HEK293 (cell line): Measurements from ENCODE around the gene OPRM1.

Experiments used
- CTCF ChIA-PET: fragments of 350-600 bp; formaldehyde crosslinking; extraction: SDS; loops from one replicate; lab custom pipeline; 2021; ENCODE audit warnings: antibody characterized with exemption; lab: Yijun Ruan, JAX
- POLR2A ChIA-PET: fragments of 300-600 bp; formaldehyde crosslinking; extraction: SDS; loops from one replicate; lab custom pipeline; 2020; ENCODE audit warnings: antibody characterized with exemption, inconsistent platforms; lab: Yijun Ruan, JAX
- H3K27ac ChIP-seq: fragments of 200-500 bp; sonication (Bioruptor generic); 2 replicates; pipeline ENCODE4 v1.5.1; 2014; ENCODE audit warnings: low read depth, low read length, control low read depth, inconsistent platforms; ENCODE audit errors: extremely low read depth
- H3K36me3 ChIP-seq, 2 experiments: fragments of 200-500 bp in 1 of 2; sonication (Bioruptor generic) in 1 of 2; 1 replicate in 1 of 2; 2 replicates in 1 of 2; pipeline ENCODE4 v1.5.1; 2014 to 2017; ENCODE audit warnings: inconsistent platforms in 2 of 2, low read length in 2 of 2; ENCODE audit not compliant: control insufficient read depth in 2 of 2, insufficient read depth in 1 of 2
- H3K4me1 ChIP-seq: fragments of 200-500 bp; sonication (Bioruptor generic); 2 replicates; pipeline ENCODE4 v1.5.1; 2014; ENCODE audit warnings: mild to moderate bottlenecking, low read length, inconsistent platforms; ENCODE audit not compliant: control insufficient read depth, insufficient read depth
- H3K4me3 ChIP-seq: 2 replicates; pipeline ENCODE4 v1.5.1; 2011; ENCODE audit warnings: low read depth, mild to moderate bottlenecking, control low read depth, low read length, moderate library complexity
- H3K9me3 ChIP-seq: fragments of 200-500 bp; sonication (Bioruptor generic); 2 replicates; pipeline ENCODE4 v1.5.1; 2014; ENCODE audit warnings: low read depth, low read length, inconsistent platforms; ENCODE audit not compliant: control insufficient read depth, insufficient read depth
- IKZF3 ChIP-seq: fragments of 450-650 bp; IDR thresholded peaks from 2 replicates; pipeline ENCODE4 v1.5.0; 2018; ENCODE audit warnings: missing biosample characterization, mild to moderate bottlenecking, missing genetic modification characterization, moderate library complexity
- KLF16 ChIP-seq: fragments of 450-650 bp; formaldehyde crosslinking; IDR thresholded peaks from 2 replicates; pipeline ENCODE4 v1.5.1; 2017; ENCODE audit warnings: missing biosample characterization, missing genetic modification characterization
- KLF9 ChIP-seq: fragments of 450-650 bp; formaldehyde crosslinking; IDR thresholded peaks from 2 replicates; pipeline ENCODE4 v1.5.1; 2016; ENCODE audit warnings: missing biosample characterization, missing genetic modification characterization, low read depth
- YY2 ChIP-seq: fragments of 450-650 bp; formaldehyde crosslinking; IDR thresholded peaks from 2 replicates; pipeline ENCODE4 v1.5.1; 2016; ENCODE audit warnings: missing biosample characterization, missing genetic modification characterization
- ZBTB10 ChIP-seq: fragments of 450-650 bp; formaldehyde crosslinking; IDR thresholded peaks from 2 replicates; pipeline ENCODE4 v1.5.1; 2016; ENCODE audit warnings: missing biosample characterization, missing genetic modification characterization
- ZFP3 ChIP-seq: fragments of 450-650 bp; formaldehyde crosslinking; IDR thresholded peaks from 2 replicates; pipeline ENCODE4 v1.5.1; 2016; ENCODE audit warnings: low read depth, missing biosample characterization, missing genetic modification characterization
- ZNF121 ChIP-seq: fragments of 450-650 bp; formaldehyde crosslinking; IDR thresholded peaks from 2 replicates; pipeline ENCODE4 v1.5.1; 2016; ENCODE audit warnings: missing biosample characterization, missing genetic modification characterization
- ZNF239 ChIP-seq: fragments of 450-650 bp; formaldehyde crosslinking; IDR thresholded peaks from 2 replicates; pipeline ENCODE4 v1.5.1; 2016; ENCODE audit warnings: missing biosample characterization, missing genetic modification characterization
- ZNF423 ChIP-seq: fragments of 450-650 bp; formaldehyde crosslinking; IDR thresholded peaks from 2 replicates; pipeline ENCODE4 v1.5.1; 2016; ENCODE audit warnings: missing biosample characterization, missing genetic modification characterization
- ZNF426 ChIP-seq: fragments of 450-650 bp; formaldehyde crosslinking; IDR thresholded peaks from 2 replicates; pipeline ENCODE4 v1.5.1; 2017; ENCODE audit warnings: missing biosample characterization, missing genetic modification characterization, mild to moderate bottlenecking, inconsistent platforms, moderate library complexity
- ZNF561 ChIP-seq: fragments of 450-650 bp; IDR thresholded peaks from 2 replicates; pipeline ENCODE4 v1.5.1; 2018; ENCODE audit warnings: missing biosample characterization, missing genetic modification characterization, borderline replicate concordance
- ZNF664 ChIP-seq: fragments of 450-650 bp; formaldehyde crosslinking; IDR thresholded peaks from 2 replicates; pipeline ENCODE4 v1.5.1; 2016; ENCODE audit warnings: missing biosample characterization, missing genetic modification characterization
- TF ChIP-seq, protein P1 (sequence below): fragments of 450-650 bp; formaldehyde crosslinking; IDR thresholded peaks from 2 replicates; pipeline ENCODE4 v1.5.1; 2016; ENCODE audit warnings: missing biosample characterization, missing genetic modification characterization
- TF ChIP-seq, protein P2 (sequence below): fragments of 450-650 bp; formaldehyde crosslinking; IDR thresholded peaks from 2 replicates; pipeline ENCODE4 v1.5.1; 2016; ENCODE audit warnings: missing biosample characterization, missing genetic modification characterization, borderline replicate concordance

The OPRM1 gene

DNA sequence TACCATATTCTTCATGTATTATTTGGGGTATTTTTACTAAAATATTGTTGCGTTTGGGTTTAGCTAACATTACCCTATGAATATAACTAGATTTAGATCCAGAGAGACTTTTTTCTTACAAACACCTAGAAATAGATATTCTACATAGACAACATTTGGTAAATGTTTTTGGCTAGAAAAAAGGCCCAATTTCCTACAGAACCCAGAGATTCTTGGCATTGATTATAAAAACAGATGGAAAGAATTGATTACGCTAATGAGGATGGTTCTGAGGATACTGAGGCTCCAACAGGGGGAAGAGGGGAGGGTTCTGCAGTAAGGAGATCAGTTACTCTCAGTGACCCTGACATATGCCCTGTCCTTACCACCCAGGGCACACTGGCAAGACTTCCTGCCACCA is 194.3 kb downstream of the OPRM1 start:
- H3K4me3 ChIP-seq, result no peak overlapping the region
- H3K4me1 ChIP-seq, result no peaks in the 10 kb centered on the region
- ChIA-PET CTCF (interaction anchor here (0.6 to 0.9 kb wide), 2 partner anchors 44 to 230 kb away, joined by 3 to 4 read pairs; no protein-coding TSS in a partner anchor), POLR2A (no interaction called here)
- TF ChIP-seq ZNF423 (tag by site-specific recombination) (no peak), ZNF561 (no peak), KLF9 (tag by site-specific recombination) (no peak), ZNF121 (tag by site-specific recombination) (no peak), KLF16 (tag by site-specific recombination) (no peak), YY2 (tag by site-specific recombination) (no peak), IKZF3 (no peak), ZFP3 (tag by site-specific recombination) (no peak), ZNF426 (tag by site-specific recombination) (no peak), ZNF239 (tag by site-specific recombination) (no peak), ZBTB10 (tag by site-specific recombination) (no peak)
- TF ChIP-seq, protein P1, sequence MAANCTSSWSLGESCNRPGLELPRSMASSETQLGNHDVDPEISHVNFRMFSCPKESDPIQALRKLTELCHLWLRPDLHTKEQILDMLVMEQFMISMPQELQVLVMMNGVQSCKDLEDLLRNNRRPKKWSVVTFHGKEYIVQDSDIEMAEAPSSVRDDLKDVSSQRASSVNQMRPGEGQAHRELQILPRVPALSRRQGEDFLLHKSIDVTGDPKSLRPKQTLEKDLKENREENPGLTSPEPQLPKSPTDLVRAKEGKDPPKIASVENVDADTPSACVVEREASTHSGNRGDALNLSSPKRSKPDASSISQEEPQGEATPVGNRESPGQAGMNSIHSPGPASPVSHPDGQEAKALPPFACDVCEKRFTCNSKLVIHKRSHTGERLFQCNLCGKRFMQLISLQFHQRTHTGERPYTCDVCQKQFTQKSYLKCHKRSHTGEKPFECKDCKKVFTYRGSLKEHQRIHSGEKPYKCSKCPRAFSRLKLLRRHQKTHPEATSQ (tag by site-specific recombination), result no peak
- TF ChIP-seq, protein P2, sequence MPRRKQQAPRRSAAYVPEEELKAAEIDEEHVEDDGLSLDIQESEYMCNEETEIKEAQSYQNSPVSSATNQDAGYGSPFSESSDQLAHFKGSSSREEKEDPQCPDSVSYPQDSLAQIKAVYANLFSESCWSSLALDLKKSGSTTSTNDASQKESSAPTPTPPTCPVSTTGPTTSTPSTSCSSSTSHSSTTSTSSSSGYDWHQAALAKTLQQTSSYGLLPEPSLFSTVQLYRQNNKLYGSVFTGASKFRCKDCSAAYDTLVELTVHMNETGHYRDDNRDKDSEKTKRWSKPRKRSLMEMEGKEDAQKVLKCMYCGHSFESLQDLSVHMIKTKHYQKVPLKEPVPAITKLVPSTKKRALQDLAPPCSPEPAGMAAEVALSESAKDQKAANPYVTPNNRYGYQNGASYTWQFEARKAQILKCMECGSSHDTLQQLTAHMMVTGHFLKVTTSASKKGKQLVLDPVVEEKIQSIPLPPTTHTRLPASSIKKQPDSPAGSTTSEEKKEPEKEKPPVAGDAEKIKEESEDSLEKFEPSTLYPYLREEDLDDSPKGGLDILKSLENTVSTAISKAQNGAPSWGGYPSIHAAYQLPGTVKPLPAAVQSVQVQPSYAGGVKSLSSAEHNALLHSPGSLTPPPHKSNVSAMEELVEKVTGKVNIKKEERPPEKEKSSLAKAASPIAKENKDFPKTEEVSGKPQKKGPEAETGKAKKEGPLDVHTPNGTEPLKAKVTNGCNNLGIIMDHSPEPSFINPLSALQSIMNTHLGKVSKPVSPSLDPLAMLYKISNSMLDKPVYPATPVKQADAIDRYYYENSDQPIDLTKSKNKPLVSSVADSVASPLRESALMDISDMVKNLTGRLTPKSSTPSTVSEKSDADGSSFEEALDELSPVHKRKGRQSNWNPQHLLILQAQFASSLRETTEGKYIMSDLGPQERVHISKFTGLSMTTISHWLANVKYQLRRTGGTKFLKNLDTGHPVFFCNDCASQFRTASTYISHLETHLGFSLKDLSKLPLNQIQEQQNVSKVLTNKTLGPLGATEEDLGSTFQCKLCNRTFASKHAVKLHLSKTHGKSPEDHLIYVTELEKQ, result no peak
- H3K36me3 ChIP-seq, result no peaks in the 10 kb centered on the region
- H3K27ac ChIP-seq, result no peak overlapping the region
- H3K9me3 ChIP-seq, result no peaks in the 10 kb centered on the region

- H3K27ac ChIP-seq, result no peak overlapping the region
- no peak for TF ChIP-seq ZNF664
- CTCF ChIA-PET, result no interaction called here
- H3K4me1 ChIP-seq, result no peaks in the 10 kb centered on the region
- no peaks in the 10 kb centered on the region for H3K36me3 ChIP-seq
- H3K4me3 ChIP-seq, result no peak overlapping the region
- no peaks in the 10 kb centered on the region for H3K9me3 ChIP-seq
- POLR2A ChIA-PET, result no interaction called here
Observed at GRCh38 chr6:154234019-154234772, 195.2 kb downstream of the OPRM1 start.
